DND-41 (cell line): ENCODE results near the gene LONRF2.

Source experiments
- ATAC-seq: fragments of 200-7000 bp; cut with Tn5 transposase; 3 replicates; pipeline ENCODE4 v1.9.1; 2021; ENCODE audit warnings: low read depth; ENCODE audit not compliant: insufficient read depth
- DNase-seq: peaks from one replicate; pipeline ENCODE4 v3.0.0-alpha.2; 2020
- H2AFZ ChIP-seq: 2 replicates; pipeline ENCODE4 v1.6.0; 2012; ENCODE audit warnings: low read depth, low read length
- H3K27ac ChIP-seq: 2 replicates; pipeline ENCODE4 v1.5.1; 2012; ENCODE audit warnings: low read length, inconsistent platforms
- H3K27me3 ChIP-seq: fragments of 200-600 bp; sonication (generic); 2 replicates; pipeline ENCODE4 v1.6.0; 2012; ENCODE audit warnings: low read length, mild to moderate bottlenecking, inconsistent platforms; ENCODE audit not compliant: insufficient read depth, poor library complexity
- H3K36me3 ChIP-seq: 2 replicates; pipeline ENCODE4 v1.5.1; 2012; ENCODE audit warnings: low read length, inconsistent platforms; ENCODE audit not compliant: insufficient read depth
- H3K4me1 ChIP-seq: 2 replicates; pipeline ENCODE4 v1.5.1; 2012; ENCODE audit warnings: mild to moderate bottlenecking, low read length; ENCODE audit not compliant: insufficient read depth
- H3K4me2 ChIP-seq: 2 replicates; pipeline ENCODE4 v1.6.0; 2012; ENCODE audit warnings: mild to moderate bottlenecking, moderate library complexity, low read length, inconsistent platforms; ENCODE audit not compliant: insufficient read depth
- H3K4me3 ChIP-seq, 2 experiments: fragments of 200-600 bp in 1 of 2; shearing (Covaris generic) in 1 of 2; 2 replicates each; pipeline ENCODE4 v1.5.1; 2012 to 2016; ENCODE audit warnings: inconsistent platforms in 2 of 2, low read length in 2 of 2, mild to moderate bottlenecking in 2 of 2, low read depth in 1 of 2, moderate library complexity in 1 of 2
- H3K79me2 ChIP-seq: 2 replicates; pipeline ENCODE4 v1.6.0; 2012; ENCODE audit warnings: low read length, inconsistent platforms; ENCODE audit not compliant: insufficient read depth
- H3K9ac ChIP-seq: 2 replicates; pipeline ENCODE4 v1.6.0; 2012; ENCODE audit warnings: low read depth, mild to moderate bottlenecking, inconsistent platforms, low read length, moderate library complexity
- H3K9me3 ChIP-seq: 2 replicates; pipeline ENCODE4 v1.5.1; 2012; ENCODE audit warnings: low read length, moderate library complexity, mild to moderate bottlenecking, inconsistent platforms; ENCODE audit not compliant: insufficient read depth, severe bottlenecking
- H4K20me1 ChIP-seq: 2 replicates; pipeline ENCODE4 v1.6.0; 2012; ENCODE audit warnings: low read length; ENCODE audit not compliant: insufficient read depth
- EZH2 ChIP-seq: IDR thresholded peaks from 3 replicates; pipeline ENCODE4 v1.6.1; 2012; ENCODE audit warnings: borderline replicate concordance, low read depth, mild to moderate bottlenecking, moderate library complexity, low read length, inconsistent platforms; ENCODE audit not compliant: severe bottlenecking
- TF ChIP-seq, protein P1 (sequence below): IDR thresholded peaks from 2 replicates; pipeline ENCODE4 v1.5.1; 2012; ENCODE audit warnings: borderline replicate concordance, low read length, moderate library complexity, mild to moderate bottlenecking; ENCODE audit not compliant: poor library complexity, severe bottlenecking; ENCODE audit errors: extremely low read depth

Gene LONRF2

DNA sequence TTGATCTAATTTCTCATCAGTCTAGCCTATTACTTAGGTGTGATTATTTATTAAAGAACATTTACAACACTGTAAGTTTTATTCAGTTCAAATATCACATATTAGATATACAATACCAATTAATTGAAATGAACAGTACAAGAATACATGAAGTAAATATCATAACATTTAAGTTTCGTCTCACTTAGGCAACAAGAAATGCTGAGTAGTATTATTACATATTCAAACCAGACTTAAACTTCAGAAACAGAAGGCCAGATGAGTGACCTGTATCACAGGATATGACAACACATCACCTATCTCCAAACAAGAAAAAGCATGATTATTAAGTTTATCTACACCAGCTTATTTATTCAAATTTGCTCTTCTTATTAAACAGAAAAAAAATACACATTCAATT, 48.9 kb downstream of the LONRF2 start:
- Histone ChIP-seq H3K9ac (no peak overlapping the region), H3K36me3 (no peaks in the 10 kb centered on the region), H3K4me3 (no peak overlapping the region), H3K27me3 (no peaks in the 10 kb centered on the region), H3K4me2 (no peak overlapping the region), H3K9me3 (no peaks in the 10 kb centered on the region), H3K4me1 (peaks cover 4% of the 10 kb centered on the region), H2AFZ (no peak overlapping the region), H4K20me1 (no peaks in the 10 kb centered on the region), H3K27ac (no peak overlapping the region), H3K79me2 (no peaks in the 10 kb centered on the region)
- ATAC-seq, result no peak
- DNase-seq, result no peak
- TF ChIP-seq, protein P1, sequence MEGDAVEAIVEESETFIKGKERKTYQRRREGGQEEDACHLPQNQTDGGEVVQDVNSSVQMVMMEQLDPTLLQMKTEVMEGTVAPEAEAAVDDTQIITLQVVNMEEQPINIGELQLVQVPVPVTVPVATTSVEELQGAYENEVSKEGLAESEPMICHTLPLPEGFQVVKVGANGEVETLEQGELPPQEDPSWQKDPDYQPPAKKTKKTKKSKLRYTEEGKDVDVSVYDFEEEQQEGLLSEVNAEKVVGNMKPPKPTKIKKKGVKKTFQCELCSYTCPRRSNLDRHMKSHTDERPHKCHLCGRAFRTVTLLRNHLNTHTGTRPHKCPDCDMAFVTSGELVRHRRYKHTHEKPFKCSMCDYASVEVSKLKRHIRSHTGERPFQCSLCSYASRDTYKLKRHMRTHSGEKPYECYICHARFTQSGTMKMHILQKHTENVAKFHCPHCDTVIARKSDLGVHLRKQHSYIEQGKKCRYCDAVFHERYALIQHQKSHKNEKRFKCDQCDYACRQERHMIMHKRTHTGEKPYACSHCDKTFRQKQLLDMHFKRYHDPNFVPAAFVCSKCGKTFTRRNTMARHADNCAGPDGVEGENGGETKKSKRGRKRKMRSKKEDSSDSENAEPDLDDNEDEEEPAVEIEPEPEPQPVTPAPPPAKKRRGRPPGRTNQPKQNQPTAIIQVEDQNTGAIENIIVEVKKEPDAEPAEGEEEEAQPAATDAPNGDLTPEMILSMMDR, result no peak
- TF ChIP-seq EZH2, result no peak

DNA sequence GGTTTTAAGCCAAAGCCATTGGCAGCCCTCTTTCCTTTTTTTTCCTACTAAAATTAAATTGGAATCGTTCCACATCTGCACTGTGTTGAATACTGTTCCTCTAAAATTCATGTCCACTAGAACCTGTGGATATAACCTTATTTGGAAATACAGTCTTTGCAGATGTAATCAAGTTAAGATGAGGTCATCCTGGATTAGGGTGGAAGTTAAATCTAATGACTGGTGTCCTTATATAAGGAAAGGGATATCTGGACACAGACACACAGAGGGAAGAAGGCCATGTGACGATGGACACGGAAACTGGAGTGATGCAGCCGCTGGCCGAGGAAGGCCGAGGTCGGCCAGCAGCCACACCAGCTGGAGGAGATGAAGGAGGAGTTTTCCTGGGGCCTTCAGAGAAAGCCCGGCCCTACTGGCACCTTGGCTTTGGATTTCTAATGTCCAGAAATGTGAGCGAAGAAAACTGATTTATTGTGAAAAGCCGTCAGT, 49.4 kb downstream of the LONRF2 start:
- Histone ChIP-seq H3K27ac (no peak overlapping the region), H4K20me1 (no peaks in the 10 kb centered on the region), H3K4me1 (no peaks in the 10 kb centered on the region; the same call in 1 of the 2 replicates), H3K9me3 (no peaks in the 10 kb centered on the region), H3K79me2 (no peaks in the 10 kb centered on the region), H2AFZ (no peak overlapping the region), H3K4me2 (no peak overlapping the region), H3K4me3 (no peak overlapping the region), H3K9ac (no peak overlapping the region), H3K36me3 (no peaks in the 10 kb centered on the region), H3K27me3 (no peaks in the 10 kb centered on the region)
- no peak for DNase-seq
- no peak for TF ChIP-seq EZH2
- TF ChIP-seq, protein P1, result no peak
- no peak for ATAC-seq

DNA sequence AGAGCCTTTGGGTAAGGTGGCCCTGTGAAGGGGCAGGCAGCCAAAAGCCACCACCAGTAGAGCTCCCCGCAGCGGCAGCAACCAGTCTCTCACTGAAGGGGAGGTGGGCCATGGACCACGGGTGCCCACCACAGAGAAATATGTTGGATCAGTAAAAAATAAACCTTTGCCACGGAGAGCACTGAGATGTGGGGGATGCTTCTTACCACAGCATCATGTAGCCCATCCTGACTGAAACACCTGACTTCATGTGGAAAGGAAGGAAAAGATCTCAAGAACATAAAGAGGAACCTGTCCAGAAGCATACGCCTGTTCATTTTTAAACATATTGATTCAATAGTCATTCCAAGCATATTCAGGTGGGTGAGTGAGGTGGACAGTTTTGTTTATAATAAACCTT, 51.1 kb downstream of the LONRF2 start:
- Histone ChIP-seq H3K9ac (no peak overlapping the region), H3K36me3 (no peaks in the 10 kb centered on the region), H3K4me3 (no peak overlapping the region), H3K79me2 (no peaks in the 10 kb centered on the region), H3K9me3 (no peaks in the 10 kb centered on the region), H4K20me1 (no peaks in the 10 kb centered on the region), H3K4me2 (no peak overlapping the region), H3K27ac (no peak overlapping the region), H3K4me1 (no peaks in the 10 kb centered on the region; the same call in 1 of the 2 replicates), H3K27me3 (no peaks in the 10 kb centered on the region), H2AFZ (no peak overlapping the region)
- no peak for ATAC-seq
- TF ChIP-seq, protein P1, result no peak
- no peak for TF ChIP-seq EZH2
- no peak for DNase-seq
